Calu3 (cell line): ENCODE results near the gene ERP29. TPM values are rescaled to one million over a fixed set of nuclear protein-coding genes. Genes with fewer than 3 reads are reported as not detected.

Experiments used
- BruUV-seq: library from RNA; stranded (reverse); fragments of 400-500 nt; replicated peaks from 2 replicates; lab custom pipeline; 2021; lab: Mats Ljungman, UMichigan
- CTCF ChIA-PET: fragments of 300-600 bp; sonication (Branson Sonifier 250); formaldehyde crosslinking; loops from one replicate; lab custom pipeline; 2022; ENCODE audit warnings: antibody characterized with exemption; lab: Charles Lee
- DNase-seq: peaks from one replicate; pipeline ENCODE4 v3.0.0; 2022
- H3K27ac Mint-ChIP-seq: one replicate; pipeline ENCODE4 v1.8.0; 2022; ENCODE audit warnings: mixed read lengths; ENCODE audit not compliant: unreplicated experiment
- H3K27me3 Mint-ChIP-seq: one replicate; pipeline ENCODE4 v1.8.0; 2022; ENCODE audit warnings: mixed read lengths; ENCODE audit not compliant: unreplicated experiment
- H3K36me3 Mint-ChIP-seq: one replicate; pipeline ENCODE4 v1.8.0; 2022; ENCODE audit warnings: mild to moderate bottlenecking, moderate library complexity, mixed read lengths; ENCODE audit not compliant: insufficient read depth, unreplicated experiment
- H3K4me1 Mint-ChIP-seq: one replicate; pipeline ENCODE4 v1.8.0; 2022; ENCODE audit warnings: mild to moderate bottlenecking, low read depth, mixed read lengths; ENCODE audit not compliant: unreplicated experiment
- H3K4me3 Mint-ChIP-seq: one replicate; pipeline ENCODE4 v1.8.0; 2022; ENCODE audit warnings: mild to moderate bottlenecking, low read depth, moderate library complexity, mixed read lengths; ENCODE audit not compliant: unreplicated experiment
- H3K9me3 Mint-ChIP-seq: one replicate; pipeline ENCODE4 v1.8.0; 2022; ENCODE audit warnings: low read depth, mixed read lengths; ENCODE audit not compliant: unreplicated experiment
- CTCF ChIP-seq: fragments of 200-600 bp; IDR thresholded peaks from one replicate; pipeline ENCODE4 v1.8.0; 2022; ENCODE audit warnings: antibody characterized with exemption; ENCODE audit not compliant: unreplicated experiment
- intact Hi-C: fragments of 100-400 bp; cut with micrococcal nuclease; formaldehyde crosslinking; loops from one replicate; pipeline ENCODE4 v1.10.0; 2022; ENCODE audit not compliant: unreplicated experiment
- total RNA-seq: library from RNA; stranded (reverse); gene quantifications from 2 replicates; pipeline ENCODE4 v1.2.3, GENCODE V29; 2022

ERP29 gene
- total RNA-seq, 1 experiment from 2014 or later = 162 TPM

- TF ChIP-seq CTCF = no peak
- no peaks in the 10 kb centered on the region for H3K9me3 Mint-ChIP-seq
- DNase-seq = no peak
- no peak overlapping the region for H3K4me3 Mint-ChIP-seq
- H3K27me3 Mint-ChIP-seq = no peaks in the 10 kb centered on the region
- H3K4me1 Mint-ChIP-seq = no peaks in the 10 kb centered on the region
- H3K27ac Mint-ChIP-seq = no peak overlapping the region
- BruUV-seq = no TSS peak
- intact Hi-C loops = no loop called here
- H3K36me3 Mint-ChIP-seq = no peaks in the 10 kb centered on the region
- CTCF ChIA-PET = interaction anchor here (0.6 kb wide), 1 partner anchor 52 kb away, joined by 3 read pairs; no protein-coding TSS in a partner anchor
Observed at GRCh38 chr12:111975161-111975931, 37.9 kb upstream of the ERP29 start.

GRCh38 chr12:111976291-111976690 lies 36.9 kb upstream of the ERP29 start:
- H3K36me3 Mint-ChIP-seq = no peaks in the 10 kb centered on the region
- no TSS peak for BruUV-seq
- CTCF ChIA-PET = interaction anchor here (0.6 kb wide), 1 partner anchor 169 kb away, joined by 3 read pairs; no protein-coding TSS in a partner anchor
- intact Hi-C loops = no loop called here
- no peaks in the 10 kb centered on the region for H3K27me3 Mint-ChIP-seq
- H3K27ac Mint-ChIP-seq = no peak overlapping the region
- H3K4me1 Mint-ChIP-seq = no peaks in the 10 kb centered on the region
- H3K9me3 Mint-ChIP-seq = no peaks in the 10 kb centered on the region
- H3K4me3 Mint-ChIP-seq = no peak overlapping the region
- DNase-seq = no peak
- no peak for TF ChIP-seq CTCF

GRCh38 chr12:111976860-111977259 lies 36.4 kb upstream of the ERP29 start:
- Mint-ChIP-seq H3K4me3 (no peak overlapping the region), H3K9me3 (no peaks in the 10 kb centered on the region), H3K27ac (no peak overlapping the region), H3K36me3 (no peaks in the 10 kb centered on the region), H3K27me3 (no peaks in the 10 kb centered on the region), H3K4me1 (peaks cover 5% of the 10 kb centered on the region)
- intact Hi-C loops = no loop called here
- no peak for DNase-seq
- no peak for TF ChIP-seq CTCF
- CTCF ChIA-PET = no interaction called here
- no TSS peak for BruUV-seq

- no peak for TF ChIP-seq CTCF
- no TSS peak for BruUV-seq
- H3K36me3 Mint-ChIP-seq = no peaks in the 10 kb centered on the region
- H3K9me3 Mint-ChIP-seq = no peaks in the 10 kb centered on the region
- H3K4me3 Mint-ChIP-seq = no peak overlapping the region
- no peaks in the 10 kb centered on the region for H3K27me3 Mint-ChIP-seq
- peaks cover 9% of the 10 kb centered on the region for H3K4me1 Mint-ChIP-seq
- DNase-seq = no peak
- CTCF ChIA-PET = no interaction called here
- H3K27ac Mint-ChIP-seq = no peak overlapping the region
- intact Hi-C loops = no loop called here
Observed at GRCh38 chr12:111978545-111978944, 34.7 kb upstream of the ERP29 start.
